DMS 273 (cell line): Measurements from ENCODE around the gene CYYR1.
"Not testable (repeated sequence)": the region's sequence is repeated elsewhere in the genome, so short reads cannot be mapped to it uniquely, and the experiment has no call there.

Experiments used
- DNase-seq: peaks from one replicate; lab custom pipeline; 2025; ENCODE audit not compliant: unreplicated experiment; lab: John Stamatoyannopoulos, UW

Gene CYYR1

GRCh38 chr21:26491663-26492062 lies 81.4 kb downstream of the CYYR1 start:
- DNase-seq = no peak

- DNase-seq = no peak
Measured at GRCh38 chr21:26490771-26491170, 82.3 kb downstream of the CYYR1 start.

GRCh38 chr21:26489781-26490180 lies 83.3 kb downstream of the CYYR1 start:
- DNase-seq = peak; percentile 8

GRCh38 chr21:26487981-26488480 lies 85.1 kb downstream of the CYYR1 start:
- DNase-seq = no peak

- no peak for DNase-seq
Measured at GRCh38 chr21:26473471-26473870, 99.6 kb downstream of the CYYR1 start.

- DNase-seq = no peak
Measured at GRCh38 chr21:26471099-26471471, 102.0 kb downstream of the CYYR1 start.

- DNase-seq = no peak
Measured at GRCh38 chr21:26470351-26471098, 102.6 kb downstream of the CYYR1 start.

- DNase-seq = peak; percentile 6
Measured at GRCh38 chr21:26469789-26470188, 103.3 kb downstream of the CYYR1 start.

- no peak for DNase-seq
Measured at GRCh38 chr21:26465916-26466315, 107.2 kb downstream of the CYYR1 start.

GRCh38 chr21:26461500-26461899 lies 111.6 kb downstream of the CYYR1 start:
- no peak for DNase-seq

GRCh38 chr21:26460621-26461020 lies 112.5 kb downstream of the CYYR1 start:
- no peak for DNase-seq

- DNase-seq = not testable (repeated sequence)
Measured at GRCh38 chr21:26458854-26459253, 114.2 kb downstream of the CYYR1 start.

- DNase-seq = no peak
Measured at GRCh38 chr21:26457817-26458216, 115.3 kb downstream of the CYYR1 start.

GRCh38 chr21:26453267-26453666 lies 119.8 kb downstream of the CYYR1 start:
- DNase-seq = no peak

GRCh38 chr21:26451081-26451740 lies 121.9 kb downstream of the CYYR1 start:
- DNase-seq = no peak

- DNase-seq = no peak
Measured at GRCh38 chr21:26449161-26449560, 123.9 kb downstream of the CYYR1 start.

- no peak for DNase-seq
Measured at GRCh38 chr21:26448751-26449150, 124.3 kb downstream of the CYYR1 start.

- DNase-seq = no peak
Measured at GRCh38 chr21:26447932-26448475, 125.1 kb downstream of the CYYR1 start.

GRCh38 chr21:26445440-26445839 lies 127.6 kb downstream of the CYYR1 start:
- DNase-seq = no peak

GRCh38 chr21:26444646-26445045 lies 128.4 kb downstream of the CYYR1 start:
- no peak for DNase-seq

GRCh38 chr21:26443867-26444266 lies 129.2 kb downstream of the CYYR1 start:
- no peak for DNase-seq

- no peak for DNase-seq
Measured at GRCh38 chr21:26443291-26443690, 129.8 kb downstream of the CYYR1 start.
